Parathyroid adenoma (tissue), 2 donors: Measurements from ENCODE around the gene GRK1.

Source experiments
- H2AFZ ChIP-seq: fragments of 300-600 bp; sonication (generic); one replicate; pipeline ENCODE4 v1.7.0; 2017; ENCODE audit warnings: antibody characterized with exemption, mild to moderate bottlenecking
- H3K27ac ChIP-seq: fragments of 300-600 bp; sonication (generic); one replicate; pipeline ENCODE4 v1.7.0; 2017
- H3K27me3 ChIP-seq: fragments of 300-600 bp; sonication (generic); one replicate; pipeline ENCODE4 v1.7.0; 2017; ENCODE audit warnings: low read length; ENCODE audit not compliant: control insufficient read depth, insufficient read depth
- H3K36me3 ChIP-seq: fragments of 300-600 bp; sonication (generic); one replicate; pipeline ENCODE4 v1.7.0; 2017; ENCODE audit warnings: low read length; ENCODE audit not compliant: control insufficient read depth, insufficient read depth
- H3K4me1 ChIP-seq: fragments of 300-600 bp; sonication (generic); one replicate; pipeline ENCODE4 v1.7.0; 2017; ENCODE audit warnings: control low read depth
- H3K4me2 ChIP-seq: fragments of 300-600 bp; sonication (generic); one replicate; pipeline ENCODE4 v1.7.0; 2017; ENCODE audit warnings: low read length
- H3K4me3 ChIP-seq: fragments of 300-600 bp; sonication (generic); one replicate; pipeline ENCODE4 v1.7.0; 2017; ENCODE audit warnings: low read depth, low read length
- H3K79me2 ChIP-seq: fragments of 300-600 bp; sonication (generic); one replicate; pipeline ENCODE4 v1.7.0; 2017; ENCODE audit warnings: control low read depth
- H3K9ac ChIP-seq: fragments of 300-600 bp; sonication (generic); one replicate; pipeline ENCODE4 v1.7.0; 2017; ENCODE audit warnings: mild to moderate bottlenecking
- H3K9me3 ChIP-seq: fragments of 300-600 bp; sonication (generic); one replicate; pipeline ENCODE4 v1.7.0; 2017; ENCODE audit warnings: low read length; ENCODE audit not compliant: control insufficient read depth
- CTCF ChIP-seq: fragments of 300-600 bp; sonication (generic); IDR thresholded peaks from one replicate; pipeline ENCODE4 v1.7.0; 2017; ENCODE audit warnings: antibody characterized with exemption, mild to moderate bottlenecking
- donor health status: primary hyperparathyroidism.

The GRK1 gene

DNA sequence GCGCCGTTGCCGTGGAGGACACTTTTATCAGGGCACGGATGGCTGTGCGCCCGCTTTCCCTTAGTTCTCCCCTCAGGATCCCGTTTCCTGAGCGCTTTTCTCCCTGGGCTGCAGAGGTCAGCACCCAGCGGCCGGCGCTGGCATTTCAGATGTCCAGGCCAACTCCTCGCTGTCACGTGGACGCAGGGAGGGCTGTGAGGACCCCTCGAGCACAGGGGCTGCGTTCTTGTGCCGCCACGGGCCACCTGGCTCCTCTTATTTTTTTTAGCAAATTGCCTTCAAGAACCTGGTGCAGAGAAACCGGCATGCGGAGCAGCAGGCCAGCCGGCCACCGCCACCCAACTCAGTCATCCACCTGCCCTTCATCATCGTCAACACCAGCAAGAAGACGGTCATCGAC lies 31.3 kb upstream of the GRK1 start:
- H2AFZ ChIP-seq, result no peak overlapping the region
- no peaks in the 10 kb centered on the region for H3K4me1 ChIP-seq
- no peak overlapping the region for H3K4me2 ChIP-seq
- H3K27ac ChIP-seq, result no peak overlapping the region
- H3K79me2 ChIP-seq, result no peaks in the 10 kb centered on the region
- no peak overlapping the region for H3K4me3 ChIP-seq
- TF ChIP-seq CTCF, result no peak
- H3K9ac ChIP-seq, result no peak overlapping the region
- H3K36me3 ChIP-seq, result no peaks in the 10 kb centered on the region
- no peaks in the 10 kb centered on the region for H3K27me3 ChIP-seq
- no peaks in the 10 kb centered on the region for H3K9me3 ChIP-seq

- Histone ChIP-seq H3K4me2 (no peak overlapping the region), H3K9ac (no peak overlapping the region), H3K27me3 (no peaks in the 10 kb centered on the region), H2AFZ (no peak overlapping the region), H3K79me2 (no peaks in the 10 kb centered on the region), H3K4me3 (no peak overlapping the region), H3K27ac (no peak overlapping the region), H3K9me3 (no peaks in the 10 kb centered on the region), H3K36me3 (no peaks in the 10 kb centered on the region), H3K4me1 (no peaks in the 10 kb centered on the region)
- TF ChIP-seq CTCF, result no peak
Measured at GRCh38 chr13:113636266-113636963, 30.6 kb upstream of the GRK1 start.

DNA sequence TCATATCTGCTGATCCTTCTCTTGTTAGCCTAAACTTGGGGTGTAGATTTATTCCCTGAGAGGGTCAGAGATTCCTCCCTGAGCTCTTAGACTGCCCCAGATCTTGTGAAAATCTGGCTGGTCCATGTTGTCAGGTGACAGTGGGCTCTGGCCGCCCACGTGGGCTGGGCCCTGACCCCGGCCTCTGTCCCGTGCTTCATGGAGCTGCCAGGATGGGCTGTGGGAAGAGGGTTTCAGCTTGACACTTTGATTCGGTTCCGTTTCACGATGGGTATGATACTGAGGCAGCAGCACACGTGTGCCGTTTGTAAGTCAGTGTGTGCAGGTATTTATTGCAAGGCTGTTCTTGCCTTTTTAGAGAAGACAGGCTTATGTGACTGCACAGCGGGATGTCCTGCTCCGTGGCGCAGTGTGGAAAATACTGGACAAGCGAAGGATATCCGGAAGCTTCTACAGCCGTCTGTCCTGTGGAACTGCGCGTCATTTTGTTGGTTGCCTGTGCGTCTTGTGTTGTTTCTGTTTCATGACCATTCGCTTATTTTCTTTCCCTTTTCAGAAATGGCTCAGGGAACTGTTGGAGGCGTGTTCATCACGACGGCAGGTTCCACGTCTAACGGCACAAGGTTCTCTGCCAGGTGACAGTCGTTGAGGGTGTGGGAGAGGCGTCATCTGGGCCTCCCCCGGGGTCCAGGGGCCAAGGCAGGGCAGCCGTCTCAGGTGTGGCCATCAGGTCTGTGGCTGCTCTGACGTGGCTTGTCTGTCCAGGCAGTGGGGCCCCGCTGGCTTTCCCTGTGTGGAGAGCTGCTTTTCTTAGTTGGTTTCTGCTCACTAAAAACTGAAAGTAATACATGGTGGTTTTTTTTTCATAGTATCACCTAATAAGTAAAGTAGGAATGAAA lies 29.5 kb upstream of the GRK1 start:
- no peaks in the 10 kb centered on the region for H3K9me3 ChIP-seq
- no peaks in the 10 kb centered on the region for H3K36me3 ChIP-seq
- H3K4me3 ChIP-seq, result no peak overlapping the region
- H3K4me2 ChIP-seq, result no peak overlapping the region
- no peaks in the 10 kb centered on the region for H3K79me2 ChIP-seq
- H3K9ac ChIP-seq, result no peak overlapping the region
- H3K27me3 ChIP-seq, result no peaks in the 10 kb centered on the region
- H3K4me1 ChIP-seq, result no peaks in the 10 kb centered on the region
- H2AFZ ChIP-seq, result no peak overlapping the region
- H3K27ac ChIP-seq, result no peak overlapping the region
- no peak for TF ChIP-seq CTCF

DNA sequence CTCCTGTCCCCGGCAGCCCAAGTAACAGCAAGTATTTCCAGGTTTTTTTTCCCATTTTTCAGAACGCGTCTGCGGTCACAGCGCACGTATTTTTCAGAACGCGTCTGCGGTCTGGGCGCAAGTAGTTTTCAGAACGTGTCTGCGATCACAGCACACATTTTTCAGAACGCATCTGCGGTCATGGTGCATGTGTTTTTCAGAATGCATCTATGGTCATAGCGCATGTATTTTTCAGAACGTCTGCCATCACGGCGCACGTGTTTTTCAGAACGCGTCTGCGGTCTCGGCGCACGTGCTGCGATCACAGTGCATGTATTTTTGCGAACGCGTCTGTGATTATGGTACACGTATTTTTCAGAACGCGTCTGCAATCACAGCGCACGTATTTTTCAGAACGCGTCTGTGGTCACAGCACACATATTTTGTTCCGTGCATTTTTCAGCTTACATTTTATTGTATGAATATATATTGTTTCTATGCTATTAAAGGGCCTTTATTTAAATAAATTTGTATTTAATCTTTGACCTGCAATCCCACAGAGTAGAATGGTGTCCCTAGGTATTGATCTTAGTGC lies 28.8 kb upstream of the GRK1 start:
- Histone ChIP-seq H3K27ac (no peak overlapping the region), H3K4me2 (no peak overlapping the region), H3K79me2 (no peaks in the 10 kb centered on the region), H3K36me3 (no peaks in the 10 kb centered on the region), H2AFZ (no peak overlapping the region), H3K9ac (no peak overlapping the region), H3K27me3 (no peaks in the 10 kb centered on the region), H3K4me3 (no peak overlapping the region), H3K9me3 (no peaks in the 10 kb centered on the region), H3K4me1 (peaks cover 5% of the 10 kb centered on the region)
- TF ChIP-seq CTCF, result no peak
